Kidney (tissue), 22 donors: ENCODE results near the gene UBA5. TPM values are rescaled to one million over a fixed set of nuclear protein-coding genes. Genes with fewer than 3 reads are reported as not detected.
"Not testable (repeated sequence)": the region's sequence is repeated elsewhere in the genome, so short reads cannot be mapped to it uniquely, and the experiment has no call there.

Experiments
- DNase-seq, 5 donors: peaks; one replicate each; pipeline ENCODE4 v3.0.0-alpha.2; 2013 to 2020
- FAIRE-seq: peaks from 2 replicates; lab custom pipeline; 2012; peaks lifted over from hg19 to GRCh38; lab: Jason Lieb, UNC
- H3K27ac ChIP-seq, 2 donors: one replicate each; pipeline ENCODE4 v1.7.0; 2013; ENCODE audit warnings: low read depth in 2 of 2, low read length in 2 of 2, inconsistent platforms in 1 of 2
- H3K27me3 ChIP-seq: one replicate; pipeline ENCODE4 v1.7.1; 2013; ENCODE audit warnings: low read length, inconsistent platforms; ENCODE audit not compliant: control insufficient read depth, insufficient read depth
- H3K36me3 ChIP-seq, 3 donors: one replicate each; pipeline versions ENCODE4 v1.7.0 to v1.7.1; 2013; ENCODE audit warnings: low read length in 3 of 3, control low read depth in 1 of 3, inconsistent platforms in 1 of 3; ENCODE audit not compliant: insufficient read depth in 3 of 3, control insufficient read depth in 2 of 3
- H3K4me1 ChIP-seq, 3 donors: one replicate each; pipeline versions ENCODE4 v1.7.0 to v1.7.1; 2013; ENCODE audit warnings: low read length in 3 of 3, inconsistent platforms in 1 of 3, low read depth in 1 of 3; ENCODE audit not compliant: control insufficient read depth in 2 of 3, insufficient read depth in 2 of 3
- H3K4me3 ChIP-seq, 3 donors: one replicate each; pipeline versions ENCODE4 v1.7.0 to v1.8.1; 2013; ENCODE audit warnings: low read length in 3 of 3, control low read depth in 1 of 3, inconsistent platforms in 1 of 3
- H3K9ac ChIP-seq, 3 donors: one replicate each; pipeline versions ENCODE4 v1.7.0 to v1.7.1; 2013; ENCODE audit warnings: low read length in 3 of 3, control low read depth in 1 of 3, inconsistent platforms in 1 of 3
- H3K9me3 ChIP-seq, 3 donors: one replicate each; pipeline versions ENCODE4 v1.7.0 to v1.7.1; 2013; ENCODE audit warnings: low read length in 3 of 3, control low read depth in 1 of 3, inconsistent platforms in 1 of 3; ENCODE audit not compliant: control insufficient read depth in 2 of 3, insufficient read depth in 1 of 3
- CTCF ChIP-seq: IDR thresholded peaks from 3 replicates; pipeline ENCODE4 v1.5.1; 2012; ENCODE audit warnings: mild to moderate bottlenecking, moderate library complexity, borderline replicate concordance; ENCODE audit not compliant: insufficient read depth; ENCODE audit errors: extremely low read depth
- intact Hi-C: fragments of 100-400 bp; cut with DNase I; formaldehyde crosslinking; loops from one replicate; pipeline ENCODE4 v1.11.1; 2022
- long read RNA-seq, 10 donors: library from polyadenylated mRNA in 1 of 10; unstranded in 1 of 10; transcript quantifications; one replicate each; pipeline ENCODE4 v2.0.0 and lab custom pipeline, GENCODE V29; 2021 to 2026
- polyA plus RNA-seq: library from polyadenylated mRNA; stranded (reverse); fragments of 350-450 nt; fragmentation: Illumina TruSeq; extraction: RNeasy Lipid Tissue Mini Kit (QIAGEN cat#74804); gene quantifications from one replicate; pipeline ENCODE4 v1.2.3, GENCODE V29; 2014; ENCODE audit warnings: low read depth, low replicate concordance; ENCODE audit not compliant: insufficient read depth
- total RNA-seq: library from RNA; stranded (reverse); fragmentation: NEBNext Ultra II Directional; extraction: Animal tissue kit (Norgen Biotek cat#: 25700); gene quantifications from one replicate; pipeline ENCODE4 v1.2.1, GENCODE V29; 2021
- donor health status: control.
- donor health status: control.
- donor health status: control.
- donor health status: control.
- donor health status: control.
- donor health status: DM: yes; HTN: yes; CAD: no.
- donor health status: Normal renal cell carcinoma (clear cell type).

The UBA5 gene
- total RNA-seq (45.1 TPM), polyA plus RNA-seq (32.1 TPM)
- long read RNA-seq, donor 1, transcript UBA5-202 (12 exons, 3,705 nt), result major isoform, 14 of 15 reads
- long read RNA-seq, donor 1, partial matches to known transcripts, result 0 of 15 reads
- long read RNA-seq, donor 1, other reads (novel, unspliced or antisense), result 0 of 15 reads
- long read RNA-seq, donor 2, partial matches to known transcripts, result 15 of 22 reads
- long read RNA-seq, donor 2, other reads (novel, unspliced or antisense), result 0 of 22 reads
- long read RNA-seq, donor 3, transcript UBA5-212 (3 exons, 505 nt), result minor isoform, 5 of 70 reads
- long read RNA-seq, donor 3, transcript UBA5-202 (12 exons, 3,705 nt), result major isoform, 10 of 70 reads
- long read RNA-seq, donor 3, partial matches to known transcripts, result 54 of 70 reads
- long read RNA-seq, donor 3, other reads (novel, unspliced or antisense), result 0 of 70 reads
- long read RNA-seq, donor 4, transcript UBA5-202 (12 exons, 3,705 nt), result major isoform, 8 of 21 reads
- long read RNA-seq, donor 4, partial matches to known transcripts, result 10 of 21 reads
- long read RNA-seq, donor 4, other reads (novel, unspliced or antisense), result 0 of 21 reads
- long read RNA-seq, donor 5, partial matches to known transcripts, result 0 of 3 reads
- long read RNA-seq, donor 5, other reads (novel, unspliced or antisense), result 0 of 3 reads
- long read RNA-seq, donor 6, transcript UBA5-202 (12 exons, 3,705 nt), result major isoform, 8 of 20 reads
- long read RNA-seq, donor 6, partial matches to known transcripts, result 11 of 20 reads
- long read RNA-seq, donor 6, other reads (novel, unspliced or antisense), result 0 of 20 reads
- long read RNA-seq, donor 7, transcript UBA5-202 (12 exons, 3,705 nt), result major isoform, 44 of 51 reads
- long read RNA-seq, donor 7, partial matches to known transcripts, result 1 of 51 reads
- long read RNA-seq, donor 7, other reads (novel, unspliced or antisense), result 6 of 51 reads
- long read RNA-seq, donor 8, transcript UBA5-202 (12 exons, 3,705 nt), result major isoform, 6 of 21 reads
- long read RNA-seq, donor 8, partial matches to known transcripts, result 14 of 21 reads
- long read RNA-seq, donor 8, other reads (novel, unspliced or antisense), result 0 of 21 reads
- long read RNA-seq, donor 9, partial matches to known transcripts, result 7 of 10 reads
- long read RNA-seq, donor 9, other reads (novel, unspliced or antisense), result 0 of 10 reads
- long read RNA-seq, donor 10, transcript UBA5-202 (12 exons, 3,705 nt), result major isoform, 10 of 29 reads
- long read RNA-seq, donor 10, partial matches to known transcripts, result 17 of 29 reads
- long read RNA-seq, donor 10, other reads (novel, unspliced or antisense), result 0 of 29 reads

- Histone ChIP-seq H3K27ac (peak within 1 kb of the TSS; percentile 94 to 98), H3K4me1 (peaks cover 0 to 13% (median 3%) of the 10 kb centered on the region in 3 donors), H3K9ac (peak within 1 kb of the TSS; percentile 78 to 98 (median 85)), H3K9me3 (no peaks in the 10 kb centered on the region), H3K27me3 (no peaks in the 10 kb centered on the region), H3K36me3 (no peaks in the 10 kb centered on the region), H3K4me3 (peak within 1 kb of the TSS; percentile 78 to 97 (median 88))
- no peak for TF ChIP-seq CTCF
- FAIRE-seq (no peak), DNase-seq (peak; percentile 63 to 85 (median 79))
- intact Hi-C loops, result no loop called here
These were observed at the start of gene UBA5 for GRCh38 chr3:132660052-132660810. TSS of gene UBA5 (plus strand) at chr3:132660329. CDS start at chr3:132660538, 209 bp downstream.

DNA sequence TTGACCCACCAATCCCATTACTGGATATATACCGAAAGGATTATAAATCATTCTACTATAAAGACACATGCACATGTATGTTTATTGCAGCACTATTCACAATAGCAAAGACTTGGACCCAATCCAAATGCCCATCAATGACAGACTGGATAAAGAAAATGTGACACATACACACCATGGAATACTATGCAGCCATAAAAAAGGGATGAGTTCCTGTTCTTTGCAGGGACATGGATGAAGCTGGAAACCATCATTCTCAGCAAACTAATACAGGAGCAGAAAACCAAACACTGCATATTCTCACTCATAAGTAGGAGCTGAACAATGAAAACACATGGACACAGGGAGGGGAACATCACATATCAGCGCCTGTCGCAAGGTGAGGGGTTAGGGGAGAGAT, 44.8 kb upstream of the UBA5 start:
- intact Hi-C loops, FAIRE-seq: not testable (repeated sequence)

DNA sequence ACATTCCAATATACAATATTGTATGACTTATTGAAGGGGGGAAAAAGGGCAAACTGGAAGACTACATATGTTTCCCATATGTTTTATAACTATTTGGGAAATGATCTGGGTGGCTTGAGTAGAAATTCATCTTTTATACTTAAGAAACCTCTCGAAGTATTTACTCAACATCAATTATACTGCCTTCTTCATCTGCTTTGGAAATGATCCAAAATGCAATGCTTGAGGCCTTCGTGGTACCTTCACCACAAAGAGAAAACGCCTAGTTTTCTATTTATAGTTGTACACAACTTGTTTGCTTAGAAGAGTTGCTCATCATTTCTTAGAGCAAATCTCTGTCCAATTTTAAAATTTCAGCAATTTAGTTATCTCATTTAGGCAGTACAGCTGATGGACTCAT, 44.2 kb upstream of the UBA5 start:
- FAIRE-seq, result no peak

More for the DNA sequence above, 44.8 kb upstream of the UBA5 start:
- H3K4me1 ChIP-seq, DNase-seq, H3K27ac ChIP-seq, H3K27me3 ChIP-seq, H3K9me3 ChIP-seq, H3K9ac ChIP-seq, H3K4me3 ChIP-seq: not testable (repeated sequence)
- H3K36me3 ChIP-seq, result peaks cover 0 to 17% (median 4%) of the 10 kb centered on the region in 3 donors

More for the DNA sequence above, 44.2 kb upstream of the UBA5 start:
- intact Hi-C loops, result no loop called here
- Histone ChIP-seq H3K27ac (no peak overlapping the region), H3K27me3 (no peaks in the 10 kb centered on the region), H3K4me3 (no peak overlapping the region), H3K4me1 (no peaks in the 10 kb centered on the region), H3K9me3 (no peaks in the 10 kb centered on the region), H3K36me3 (peaks cover 0 to 17% (median 6%) of the 10 kb centered on the region in 3 donors), H3K9ac (no peak overlapping the region)
- DNase-seq, result no peak
- TF ChIP-seq CTCF, result no peak
